ENCODE data around the gene SLC25A38. TPM values are rescaled to one million over a fixed set of nuclear protein-coding genes. Genes with fewer than 3 reads are reported as not detected.

SLC25A38 gene, protein sequence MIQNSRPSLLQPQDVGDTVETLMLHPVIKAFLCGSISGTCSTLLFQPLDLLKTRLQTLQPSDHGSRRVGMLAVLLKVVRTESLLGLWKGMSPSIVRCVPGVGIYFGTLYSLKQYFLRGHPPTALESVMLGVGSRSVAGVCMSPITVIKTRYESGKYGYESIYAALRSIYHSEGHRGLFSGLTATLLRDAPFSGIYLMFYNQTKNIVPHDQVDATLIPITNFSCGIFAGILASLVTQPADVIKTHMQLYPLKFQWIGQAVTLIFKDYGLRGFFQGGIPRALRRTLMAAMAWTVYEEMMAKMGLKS
- total RNA-seq (10 to 100 TPM; 43.2 to 44.7 TPM), total RNA-seq (42.7 to 99.9 (median 69.2) reads per million in 172 experiments)
- 43.2 TPM for polyA plus RNA-seq (2013, experiment 1 of 2)
- 44.2 TPM for polyA plus RNA-seq (2013, experiment 2 of 2)

DNA sequence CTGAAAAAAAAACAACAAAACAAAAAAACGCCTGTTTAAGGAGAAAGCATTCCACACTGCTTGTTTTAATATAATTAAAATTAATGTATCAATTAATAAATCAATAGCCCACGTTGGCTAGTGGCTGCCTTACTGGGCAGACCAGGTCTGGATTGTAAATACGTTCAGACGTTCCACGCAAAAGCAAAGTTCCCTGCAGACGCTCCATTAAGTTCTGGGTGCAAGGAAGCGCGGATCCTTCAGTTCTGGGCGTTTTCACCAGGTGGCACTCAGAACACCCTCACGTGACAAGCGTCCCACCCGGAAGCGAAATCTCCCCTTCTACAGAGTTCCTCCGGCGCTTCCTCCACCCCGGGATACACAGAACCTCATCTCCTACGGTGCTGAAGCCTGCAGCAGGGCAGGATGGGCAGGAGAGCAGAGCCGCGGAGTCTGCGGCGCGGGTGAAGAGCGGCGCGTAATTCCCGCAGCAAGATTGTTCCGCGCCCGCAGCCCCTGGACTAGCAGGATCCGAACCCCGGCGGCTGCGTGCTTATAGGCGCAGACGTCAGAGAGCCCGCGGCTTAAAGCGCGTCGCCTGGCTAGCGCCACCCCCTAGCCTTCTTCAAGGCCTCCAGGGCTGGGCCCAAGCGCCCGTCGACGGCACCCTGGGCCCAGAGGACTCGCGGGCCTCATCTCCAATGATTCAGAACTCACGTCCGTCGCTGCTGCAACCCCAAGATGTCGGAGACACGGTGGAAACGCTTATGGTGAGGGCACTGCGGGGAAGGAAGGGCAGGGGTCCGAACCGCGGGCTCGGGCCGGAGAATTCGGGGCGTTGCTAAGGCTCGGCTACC, at the start of gene SLC25A38:
Gene SLC25A38, plus strand, starts transcription at position 326 of the 836 bp plus-strand sequence. Its CDS starts 355 bp downstream, at position 681.
- H3K27me3 Mint-ChIP-seq = no peaks in the 10 kb centered on the region

DNA sequence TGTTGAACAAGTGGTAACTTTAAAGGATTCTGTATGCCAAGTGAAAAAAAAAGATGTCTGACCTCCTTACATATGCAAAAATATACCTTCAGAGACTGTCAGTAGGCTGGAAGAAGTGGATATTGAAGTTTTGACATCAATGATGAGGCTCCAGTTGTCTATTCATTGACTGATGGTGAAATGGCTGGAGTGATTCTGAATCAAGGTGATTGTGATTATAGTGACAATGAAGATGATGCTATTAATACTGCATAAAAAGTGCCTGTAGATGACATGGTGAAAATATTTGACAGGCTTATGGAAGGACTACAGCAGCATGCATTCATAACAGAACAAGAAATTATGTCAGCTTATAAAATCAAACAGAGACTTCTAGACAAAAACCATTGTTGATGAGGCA, 49.6 kb upstream of the SLC25A38 start:
- no peaks in the 10 kb centered on the region for H3K27me3 Mint-ChIP-seq
- ATAC-seq (ENCODE audit: poor library complexity) (no peak), DNase-seq (no peak)
- no peaks in the 10 kb centered on the region for H3K9me3 Mint-ChIP-seq
- H3K9me3 ChIP-seq (ENCODE audit: control insufficient read depth in 1 of 2, insufficient read depth in 1 of 2, low read length in 2 of 2) = no peaks in the 10 kb centered on the region
- ChIA-PET POLR2A (no interaction called here), CTCF (no interaction called here)
- H3K4me3 ChIP-seq (ENCODE audit: low read length) = no peak overlapping the region
- H3K4me3 Mint-ChIP-seq = no peak overlapping the region
- H3K4me1 Mint-ChIP-seq (ENCODE audit: low read depth) = peaks cover 5% of the 10 kb centered on the region
- no peaks in the 10 kb centered on the region for H3K36me3 Mint-ChIP-seq (ENCODE audit: low read depth)
- no peaks in the 10 kb centered on the region for H3K36me3 ChIP-seq (ENCODE audit: insufficient read depth, low read length)
- no peak overlapping the region for H3K27ac ChIP-seq (ENCODE audit: low read depth in 1 of 2, low read length in 2 of 2)
- TF ChIP-seq, protein P1, sequence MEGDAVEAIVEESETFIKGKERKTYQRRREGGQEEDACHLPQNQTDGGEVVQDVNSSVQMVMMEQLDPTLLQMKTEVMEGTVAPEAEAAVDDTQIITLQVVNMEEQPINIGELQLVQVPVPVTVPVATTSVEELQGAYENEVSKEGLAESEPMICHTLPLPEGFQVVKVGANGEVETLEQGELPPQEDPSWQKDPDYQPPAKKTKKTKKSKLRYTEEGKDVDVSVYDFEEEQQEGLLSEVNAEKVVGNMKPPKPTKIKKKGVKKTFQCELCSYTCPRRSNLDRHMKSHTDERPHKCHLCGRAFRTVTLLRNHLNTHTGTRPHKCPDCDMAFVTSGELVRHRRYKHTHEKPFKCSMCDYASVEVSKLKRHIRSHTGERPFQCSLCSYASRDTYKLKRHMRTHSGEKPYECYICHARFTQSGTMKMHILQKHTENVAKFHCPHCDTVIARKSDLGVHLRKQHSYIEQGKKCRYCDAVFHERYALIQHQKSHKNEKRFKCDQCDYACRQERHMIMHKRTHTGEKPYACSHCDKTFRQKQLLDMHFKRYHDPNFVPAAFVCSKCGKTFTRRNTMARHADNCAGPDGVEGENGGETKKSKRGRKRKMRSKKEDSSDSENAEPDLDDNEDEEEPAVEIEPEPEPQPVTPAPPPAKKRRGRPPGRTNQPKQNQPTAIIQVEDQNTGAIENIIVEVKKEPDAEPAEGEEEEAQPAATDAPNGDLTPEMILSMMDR (IDR thresholded peaks at IDR 0.05) = no peak
- H3K27me3 ChIP-seq (ENCODE audit: control insufficient read depth in 1 of 2, insufficient read depth in 2 of 2, low read length in 2 of 2) = no peaks in the 10 kb centered on the region
- no peak overlapping the region for H3K27ac Mint-ChIP-seq
- H3K4me1 ChIP-seq (ENCODE audit: insufficient read depth, low read length) = peaks cover 8% of the 10 kb centered on the region
- intact Hi-C loops (cut with DNase I, micrococcal nuclease) = no loop called here

More for the DNA sequence above, at the start of gene SLC25A38:
- ATAC-seq (ENCODE audit: poor library complexity) = peak; percentile 82
- Histone ChIP-seq H3K27ac (ENCODE audit: low read depth in 1 of 2, low read length in 2 of 2) (peak within 1 kb of the TSS; percentile 93 to 97), H3K4me1 (ENCODE audit: insufficient read depth, low read length) (peaks cover 53% of the 10 kb centered on the region), H3K36me3 (ENCODE audit: insufficient read depth, low read length) (peaks cover 3% of the 10 kb centered on the region), H3K27me3 (ENCODE audit: control insufficient read depth in 1 of 2, insufficient read depth in 2 of 2, low read length in 2 of 2) (no peaks in the 10 kb centered on the region), H3K4me3 (ENCODE audit: low read length) (peak within 1 kb of the TSS; percentile 95), H3K9me3 (ENCODE audit: control insufficient read depth in 1 of 2, insufficient read depth in 1 of 2, low read length in 2 of 2) (no peaks in the 10 kb centered on the region)
- Mint-ChIP-seq H3K27ac (peak within 1 kb of the TSS; percentile 97), H3K4me3 (peak within 1 kb of the TSS; percentile 94), H3K36me3 (ENCODE audit: low read depth) (peaks cover 17% of the 10 kb centered on the region), H3K9me3 (no peaks in the 10 kb centered on the region), H3K4me1 (ENCODE audit: low read depth) (peaks cover 55% of the 10 kb centered on the region)
- intact Hi-C loops (cut with DNase I, micrococcal nuclease) = loop anchor here (1.0 to 10.0 kb wide), 8 partner anchors 23 to 1378 kb away; partner anchors contain the start of genes GORASP1 (in 1 of the 2), RPL14 (in 1 of the 2), RPSA (in 1 of the 2) and SCN11A (in 1 of the 2)
- DNase-seq = peak; percentile 58 to 94 (median 75)
- POLR2A ChIA-PET = interaction anchor here (0.6 to 2.3 kb wide), 4 partner anchors 22 to 61 kb away, joined by 3 to 34 read pairs (median 4); partner anchors contain the start of gene RPSA
- CTCF ChIA-PET = interaction anchor here (2.6 kb wide), 1 partner anchor 23 kb away, joined by 15 read pairs; the partner anchor contains the start of gene RPSA
- TF ChIP-seq, protein P1 (IDR thresholded peaks at IDR 0.05) = peak; percentile 59

DNA sequence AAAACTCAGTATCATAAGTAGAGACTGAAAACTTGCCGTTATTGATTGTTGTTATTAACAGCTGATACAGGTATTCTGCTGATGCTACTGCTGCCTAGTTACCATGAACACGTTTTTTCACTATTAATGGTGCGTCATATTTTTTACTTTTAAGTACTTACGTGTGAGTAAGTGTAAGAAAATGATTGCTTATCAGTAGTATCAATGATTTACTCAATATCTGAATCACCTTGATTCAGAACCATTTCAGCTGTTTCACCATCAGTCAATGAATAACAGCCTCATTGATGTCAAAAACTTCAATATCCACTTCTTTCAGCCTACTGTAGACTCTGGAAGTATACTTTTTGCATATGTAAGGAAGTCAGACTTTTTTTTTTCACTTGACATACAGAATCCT, 49.0 kb upstream of the SLC25A38 start:
- H3K27me3 ChIP-seq (ENCODE audit: control insufficient read depth in 1 of 2, insufficient read depth in 2 of 2, low read length in 2 of 2) = no peaks in the 10 kb centered on the region
- DNase-seq (no peak), ATAC-seq (ENCODE audit: poor library complexity) (no peak)
- peaks cover 5% of the 10 kb centered on the region for H3K4me1 Mint-ChIP-seq (ENCODE audit: low read depth)
- CTCF ChIA-PET = no interaction called here
- no peak overlapping the region for H3K27ac ChIP-seq (ENCODE audit: low read depth in 1 of 2, low read length in 2 of 2)
- no peak overlapping the region for H3K4me3 Mint-ChIP-seq
- no peaks in the 10 kb centered on the region for H3K9me3 Mint-ChIP-seq
- no peak overlapping the region for H3K4me3 ChIP-seq (ENCODE audit: low read length)
- H3K36me3 ChIP-seq (ENCODE audit: insufficient read depth, low read length) = no peaks in the 10 kb centered on the region
- peaks cover 4% of the 10 kb centered on the region for H3K4me1 ChIP-seq (ENCODE audit: insufficient read depth, low read length)
- POLR2A ChIA-PET = no interaction called here
- H3K36me3 Mint-ChIP-seq (ENCODE audit: low read depth) = no peaks in the 10 kb centered on the region
- no peaks in the 10 kb centered on the region for H3K27me3 Mint-ChIP-seq
- intact Hi-C loops (cut with DNase I, micrococcal nuclease) = no loop called here
- no peak overlapping the region for H3K27ac Mint-ChIP-seq
- TF ChIP-seq, protein P1 (IDR thresholded peaks at IDR 0.05) = no peak
- H3K9me3 ChIP-seq (ENCODE audit: control insufficient read depth in 1 of 2, insufficient read depth in 1 of 2, low read length in 2 of 2) = no peaks in the 10 kb centered on the region

Data from CD4-positive, alpha-beta T cell (primary cell).